Mucosa of gallbladder (tissue), 1 donor: ENCODE data around the gene HOXD4. TPM values are rescaled to one million over a fixed set of nuclear protein-coding genes. Genes with fewer than 3 reads are reported as not detected.

Experiments
- DNase-seq: peaks from one replicate; pipeline ENCODE4 v3.0.0-alpha.2; 2020; ENCODE audit warnings: low spot score
- total RNA-seq: library from RNA; stranded (reverse); gene quantifications from one replicate; pipeline ENCODE4 v1.2.1, GENCODE V29; 2021
- donor health status: DM: no; HTN: no; CAD: no.

Gene HOXD4
- total RNA-seq, result 1.0 TPM

GRCh38 chr2:176151442-176152287 is at the start of gene HOXD4:
TSS of gene HOXD4 (plus strand) at chr2:176151550. CDS start at chr2:176151634, 84 bp downstream.
- DNase-seq, result no peak

- DNase-seq, result no peak
These were observed 49.5 kb upstream of the HOXD4 start for GRCh38 chr2:176101842-176102241.

GRCh38 chr2:176102309-176102866 is 49.0 kb upstream of the HOXD4 start:
- no peak for DNase-seq

- no peak for DNase-seq
These were observed 48.2 kb upstream of the HOXD4 start for GRCh38 chr2:176103194-176103593.

GRCh38 chr2:176103742-176104315 is 47.5 kb upstream of the HOXD4 start:
- DNase-seq, result no peak

- DNase-seq, result no peak
These were observed 46.9 kb upstream of the HOXD4 start for GRCh38 chr2:176104316-176105077.

- DNase-seq, result no peak
These were observed 46.1 kb upstream of the HOXD4 start for GRCh38 chr2:176105078-176105729.

GRCh38 chr2:176105730-176106580 is 45.4 kb upstream of the HOXD4 start:
- DNase-seq, result no peak

GRCh38 chr2:176106581-176107539 is 44.5 kb upstream of the HOXD4 start, which contains the start of gene HOXD11:
TSS of gene HOXD11 (plus strand) at chr2:176107280. CDS start at chr2:176107356, 76 bp downstream.
- no peak for DNase-seq

- no peak for DNase-seq
These were observed 43.6 kb upstream of the HOXD4 start for GRCh38 chr2:176107731-176108181.

GRCh38 chr2:176109192-176109901 is 42.0 kb upstream of the HOXD4 start:
- no peak for DNase-seq

GRCh38 chr2:176109946-176110345 is 41.4 kb upstream of the HOXD4 start:
- DNase-seq, result no peak

GRCh38 chr2:176110415-176111308 is 40.7 kb upstream of the HOXD4 start:
- no peak for DNase-seq

GRCh38 chr2:176111309-176111663 is 40.1 kb upstream of the HOXD4 start:
- no peak for DNase-seq

GRCh38 chr2:176111846-176112374 is 39.4 kb upstream of the HOXD4 start:
- no peak for DNase-seq

- no peak for DNase-seq
These were observed 38.7 kb upstream of the HOXD4 start for GRCh38 chr2:176112375-176113302.
